SK-N-SH (cell line): ENCODE results near the gene MAGI3. TPM values are rescaled to one million over a fixed set of nuclear protein-coding genes. Genes with fewer than 3 reads are reported as not detected.
A peak's percentile ranks its signal among the peaks of the same experiment; 100 is the strongest.

Experiments used
- CTCF ChIA-PET: fragments of 300-600, 350-600 bp; formaldehyde crosslinking; extraction: SDS; loops from one replicate; lab custom pipeline; 2021; lab: Yijun Ruan, JAX
- POLR2A ChIA-PET: fragments of 350-600 bp; sonication (Branson Sonifier 250); formaldehyde crosslinking; extraction: SDS; loops from one replicate; lab custom pipeline; 2020; ENCODE audit warnings: antibody characterized with exemption, inconsistent platforms; lab: Yijun Ruan, JAX
- DNase-seq: peaks from one replicate; pipeline ENCODE4 v3.0.0; 2012
- H2AFZ ChIP-seq: fragments of 200-600 bp; sonication (generic); 2 replicates; pipeline ENCODE4 v1.8.1; 2016; ENCODE audit warnings: antibody characterized with exemption, mild to moderate bottlenecking, low read depth
- H3F3A ChIP-seq: fragments of 200-600 bp; sonication (generic); replicated peaks from 2 replicates; pipeline ENCODE3; 2016; ENCODE audit warnings: antibody characterized with exemption, mild to moderate bottlenecking; ENCODE audit not compliant: insufficient read depth
- H3K27ac ChIP-seq, 2 experiments: fragments of 200-500 bp in 1 of 2; fragments of 200-600 bp in 1 of 2; sonication (Bioruptor generic) in 1 of 2; sonication (generic), shearing (Covaris generic) in 1 of 2; 2 replicates each; pipeline versions ENCODE4 v1.5.1 to v1.6.1; 2014 to 2016; ENCODE audit warnings: low read depth in 2 of 2, inconsistent platforms in 1 of 2, low read length in 1 of 2, mild to moderate bottlenecking in 1 of 2, mixed read lengths in 1 of 2
- H3K27me3 ChIP-seq: fragments of 200-600 bp; sonication (generic), shearing (Covaris generic); 2 replicates; pipeline ENCODE4 v1.6.1; 2016; ENCODE audit warnings: mixed run types; ENCODE audit not compliant: insufficient read depth
- H3K36me3 ChIP-seq, 2 experiments: fragments of 200-500 bp in 1 of 2; fragments of 200-600 bp in 1 of 2; sonication (Bioruptor generic) in 1 of 2; sonication (generic) in 1 of 2; replicated peaks in 1 of 2; 2 replicates each; pipeline versions ENCODE3 to v1.5.1; 2014 to 2016; ENCODE audit warnings: low read length in 1 of 2, mild to moderate bottlenecking in 1 of 2; ENCODE audit not compliant: insufficient read depth in 2 of 2, control insufficient read depth in 1 of 2
- H3K4me1 ChIP-seq, 2 experiments: fragments of 200-500 bp in 1 of 2; fragments of 200-600 bp in 1 of 2; sonication (Bioruptor generic) in 1 of 2; sonication (generic), shearing (Covaris generic) in 1 of 2; 2 replicates each; pipeline versions ENCODE4 v1.5.1 to v1.6.1; 2014 to 2016; ENCODE audit warnings: low read depth in 1 of 2, low read length in 1 of 2, mixed run types in 1 of 2; ENCODE audit not compliant: insufficient read depth in 2 of 2, control insufficient read depth in 1 of 2
- H3K4me2 ChIP-seq: fragments of 200-600 bp; sonication (generic), shearing (Covaris generic); 2 replicates; pipeline ENCODE4 v1.6.1; 2017; ENCODE audit warnings: mixed run types
- H3K4me3 ChIP-seq, 2 experiments: fragments of 200-500 bp in 1 of 2; fragments of 200-600 bp in 1 of 2; sonication (Bioruptor generic) in 1 of 2; sonication (generic), shearing (Covaris generic) in 1 of 2; 2 replicates each; pipeline versions ENCODE4 v1.5.1 to v1.8.1; 2014 to 2016; ENCODE audit warnings: low read depth in 2 of 2, inconsistent platforms in 1 of 2, low read length in 1 of 2, mild to moderate bottlenecking in 1 of 2, mixed read lengths in 1 of 2, moderate library complexity in 1 of 2
- H3K79me2 ChIP-seq: fragments of 200-600 bp; sonication (generic); 2 replicates; pipeline ENCODE4 v1.8.1; 2017; ENCODE audit warnings: mild to moderate bottlenecking; ENCODE audit not compliant: insufficient read depth
- H3K9ac ChIP-seq: fragments of 200-600 bp; sonication (generic); 2 replicates; pipeline ENCODE4 v1.6.1; 2017; ENCODE audit warnings: mixed run types
- H3K9me2 ChIP-seq: fragments of 200-600 bp; sonication (generic); 2 replicates; pipeline ENCODE4 v1.6.1; 2017; ENCODE audit warnings: mixed run types
- H3K9me3 ChIP-seq: fragments of 200-600 bp; sonication (generic); 2 replicates; pipeline ENCODE4 v1.6.1; 2017; ENCODE audit warnings: mixed run types, mild to moderate bottlenecking, moderate library complexity
- H4K20me1 ChIP-seq: fragments of 200-600 bp; sonication (generic); 2 replicates; pipeline ENCODE4 v1.6.1; 2017; ENCODE audit warnings: mild to moderate bottlenecking, mixed run types; ENCODE audit not compliant: insufficient read depth
- CHD2 ChIP-seq: fragments of 150-350 bp; IDR thresholded peaks from 2 replicates; pipeline ENCODE4 v1.6.1; 2018; ENCODE audit warnings: low read length; ENCODE audit not compliant: partially characterized antibody
- ELF1 ChIP-seq: IDR thresholded peaks from 2 replicates; pipeline ENCODE4 v1.4.0; 2012
- EP300 ChIP-seq, 2 experiments: IDR thresholded peaks; 2 replicates each; pipeline versions ENCODE4 v1.4.0 to v1.6.1; 2012; ENCODE audit warnings: borderline replicate concordance in 1 of 2, low read depth in 1 of 2, low read length in 1 of 2
- GABPA ChIP-seq: IDR thresholded peaks from 2 replicates; pipeline ENCODE4 v1.4.0; 2012; ENCODE audit warnings: low read depth, mild to moderate bottlenecking
- GATA2 ChIP-seq: sonication (generic); formaldehyde crosslinking; IDR thresholded peaks from 2 replicates; pipeline ENCODE4 v1.5.0; 2020; ENCODE audit warnings: mild to moderate bottlenecking, missing genetic modification reagents
- IRF3 ChIP-seq: fragments of 150-350 bp; IDR thresholded peaks from 2 replicates; pipeline ENCODE4 v1.6.1; 2016; ENCODE audit warnings: mild to moderate bottlenecking, low read depth, low read length
- JUND ChIP-seq: IDR thresholded peaks from 2 replicates; pipeline ENCODE4 v1.4.0; 2012
- RFX5 ChIP-seq: IDR thresholded peaks from 2 replicates; pipeline ENCODE4 v1.6.1; 2012; ENCODE audit warnings: mild to moderate bottlenecking, improper control_type of control experiment, low read length
- RXRA ChIP-seq: IDR thresholded peaks from 2 replicates; pipeline ENCODE4 v1.4.0; 2012; ENCODE audit warnings: low read depth, mild to moderate bottlenecking, borderline replicate concordance
- SIN3A ChIP-seq: IDR thresholded peaks from 2 replicates; pipeline ENCODE4 v1.6.1; 2012; ENCODE audit warnings: low read depth, mild to moderate bottlenecking, low read length, moderate library complexity, borderline replicate concordance
- SMC3 ChIP-seq: IDR thresholded peaks from 2 replicates; pipeline ENCODE4 v1.6.1; 2012; ENCODE audit warnings: low read depth, low read length, improper control_type of control experiment
- TAF1 ChIP-seq: IDR thresholded peaks from 2 replicates; pipeline ENCODE4 v1.6.1; 2012; ENCODE audit warnings: low read depth, mild to moderate bottlenecking, low read length, moderate library complexity, borderline replicate concordance
- TCF12 ChIP-seq: IDR thresholded peaks from 2 replicates; pipeline ENCODE4 v1.4.0; 2012
- TEAD4 ChIP-seq: IDR thresholded peaks from 2 replicates; pipeline ENCODE4 v1.4.0; 2012; ENCODE audit warnings: mild to moderate bottlenecking, borderline replicate concordance; ENCODE audit not compliant: insufficient read depth
- USF2 ChIP-seq: fragments of 150-350 bp; IDR thresholded peaks from 2 replicates; pipeline ENCODE4 v1.6.1; 2017; ENCODE audit warnings: antibody characterized with exemption, low read length, low read depth, borderline replicate concordance
- YY1 ChIP-seq: IDR thresholded peaks from 2 replicates; pipeline ENCODE4 v1.4.0; 2012; ENCODE audit warnings: low read depth, mild to moderate bottlenecking
- WGBS: methylation state at CpG from one replicate; pipeline ENCODE4 v1.1.6; 2017; ENCODE audit warnings: low lambda C conversion rate; 5-methylcytosine and 5-hydroxymethylcytosine counted together
- polyA plus RNA-seq, 3 experiments: library from polyadenylated mRNA; depleted of rRNA; stranded (reverse); fragments of >200 nt; gene quantifications; 2 replicates each; pipeline ENCODE4 v1.2.3, GENCODE V29; 2012
- TF ChIP-seq, protein P1 (sequence below): IDR thresholded peaks from 2 replicates; pipeline ENCODE4 v1.4.0; 2012; ENCODE audit warnings: low read depth, borderline replicate concordance
- TF ChIP-seq, protein P2 (sequence below): IDR thresholded peaks from 2 replicates; pipeline ENCODE4 v1.4.0; 2012; ENCODE audit warnings: low read depth
- TF ChIP-seq, protein P3 (sequence below): fragments of 200-600 bp; sonication (generic); IDR thresholded peaks from 2 replicates; pipeline ENCODE4 v1.6.1; 2017; ENCODE audit warnings: antibody characterized with exemption, mild to moderate bottlenecking, moderate library complexity
- TF ChIP-seq, protein P4 (sequence below): IDR thresholded peaks from 2 replicates; pipeline ENCODE4; 2012

MAGI3 gene
- polyA plus RNA-seq, 1 of the 3 experiments (the other 2 are of a cell fraction): 2.9 TPM

- Histone ChIP-seq H2AFZ (no peak overlapping the region), H3F3A (peaks cover 27% of the 10 kb centered on the region), H3K79me2 (peaks cover 65% of the 10 kb centered on the region), H3K27ac (peak overlapping the region in 1 of 2 experiments; percentile 62; a peak in 2 of 4 replicates), H3K9me2 (no peaks in the 10 kb centered on the region), H3K4me2 (no peak overlapping the region), H3K9ac (no peak overlapping the region), H3K27me3 (no peaks in the 10 kb centered on the region), H4K20me1 (no peaks in the 10 kb centered on the region), H3K4me1 (peaks cover 2 to 4% of the 10 kb centered on the region in 2 experiments; a peak in 2 of 4 replicates), H3K9me3 (no peaks in the 10 kb centered on the region), H3K4me3 (no peak overlapping the region), H3K36me3 (no peaks in the 10 kb centered on the region)
- no peak for DNase-seq
- TF ChIP-seq, protein P1, sequence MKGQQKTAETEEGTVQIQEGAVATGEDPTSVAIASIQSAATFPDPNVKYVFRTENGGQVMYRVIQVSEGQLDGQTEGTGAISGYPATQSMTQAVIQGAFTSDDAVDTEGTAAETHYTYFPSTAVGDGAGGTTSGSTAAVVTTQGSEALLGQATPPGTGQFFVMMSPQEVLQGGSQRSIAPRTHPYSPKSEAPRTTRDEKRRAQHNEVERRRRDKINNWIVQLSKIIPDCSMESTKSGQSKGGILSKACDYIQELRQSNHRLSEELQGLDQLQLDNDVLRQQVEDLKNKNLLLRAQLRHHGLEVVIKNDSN: no peak
- TF ChIP-seq GABPA (no peak), CHD2 (no peak), SIN3A (no peak), YY1 (no peak), SMC3 (no peak), GATA2 (CRISPR knock-in tag) (no peak), RFX5 (no peak), JUND (no peak), ELF1 (no peak), TEAD4 (no peak), RXRA (no peak), EP300 (IDR thresholded peaks at IDR 0.05; ENCODE audit: borderline replicate concordance in 1 of 2, low read depth in 1 of 2, low read length in 1 of 2) (no peak), IRF3 (no peak), TCF12 (no peak), TAF1 (no peak), USF2 (no peak)
- TF ChIP-seq, protein P2, sequence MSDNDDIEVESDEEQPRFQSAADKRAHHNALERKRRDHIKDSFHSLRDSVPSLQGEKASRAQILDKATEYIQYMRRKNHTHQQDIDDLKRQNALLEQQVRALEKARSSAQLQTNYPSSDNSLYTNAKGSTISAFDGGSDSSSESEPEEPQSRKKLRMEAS: no peak
- TF ChIP-seq, protein P3, sequence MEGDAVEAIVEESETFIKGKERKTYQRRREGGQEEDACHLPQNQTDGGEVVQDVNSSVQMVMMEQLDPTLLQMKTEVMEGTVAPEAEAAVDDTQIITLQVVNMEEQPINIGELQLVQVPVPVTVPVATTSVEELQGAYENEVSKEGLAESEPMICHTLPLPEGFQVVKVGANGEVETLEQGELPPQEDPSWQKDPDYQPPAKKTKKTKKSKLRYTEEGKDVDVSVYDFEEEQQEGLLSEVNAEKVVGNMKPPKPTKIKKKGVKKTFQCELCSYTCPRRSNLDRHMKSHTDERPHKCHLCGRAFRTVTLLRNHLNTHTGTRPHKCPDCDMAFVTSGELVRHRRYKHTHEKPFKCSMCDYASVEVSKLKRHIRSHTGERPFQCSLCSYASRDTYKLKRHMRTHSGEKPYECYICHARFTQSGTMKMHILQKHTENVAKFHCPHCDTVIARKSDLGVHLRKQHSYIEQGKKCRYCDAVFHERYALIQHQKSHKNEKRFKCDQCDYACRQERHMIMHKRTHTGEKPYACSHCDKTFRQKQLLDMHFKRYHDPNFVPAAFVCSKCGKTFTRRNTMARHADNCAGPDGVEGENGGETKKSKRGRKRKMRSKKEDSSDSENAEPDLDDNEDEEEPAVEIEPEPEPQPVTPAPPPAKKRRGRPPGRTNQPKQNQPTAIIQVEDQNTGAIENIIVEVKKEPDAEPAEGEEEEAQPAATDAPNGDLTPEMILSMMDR: no peak
- TF ChIP-seq, protein P4, sequence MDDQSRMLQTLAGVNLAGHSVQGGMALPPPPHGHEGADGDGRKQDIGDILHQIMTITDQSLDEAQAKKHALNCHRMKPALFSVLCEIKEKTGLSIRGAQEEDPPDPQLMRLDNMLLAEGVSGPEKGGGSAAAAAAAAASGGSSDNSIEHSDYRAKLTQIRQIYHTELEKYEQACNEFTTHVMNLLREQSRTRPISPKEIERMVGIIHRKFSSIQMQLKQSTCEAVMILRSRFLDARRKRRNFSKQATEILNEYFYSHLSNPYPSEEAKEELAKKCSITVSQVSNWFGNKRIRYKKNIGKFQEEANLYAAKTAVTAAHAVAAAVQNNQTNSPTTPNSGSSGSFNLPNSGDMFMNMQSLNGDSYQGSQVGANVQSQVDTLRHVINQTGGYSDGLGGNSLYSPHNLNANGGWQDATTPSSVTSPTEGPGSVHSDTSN: no peak
- 26% methylated on average over 1 of the region's 1 CpG for WGBS
- ChIA-PET CTCF (interaction anchor here (1.7 to 2.1 kb wide), 2 partner anchors 18 to 19 kb away, joined by 4 to 5 read pairs; no protein-coding TSS in a partner anchor), POLR2A (no interaction called here)
These were observed 61.4 kb downstream of the MAGI3 start for GRCh38 chr1:113451710-113452109.
